Right lobe of liver (tissue), 6 donors: ENCODE results near the gene NCDN. TPM values are rescaled to one million over a fixed set of nuclear protein-coding genes. Genes with fewer than 3 reads are reported as not detected.

Experiments
- ATAC-seq, 4 donors: fragments of 200-7000 bp; cut with Tn5 transposase; one replicate each; pipeline ENCODE4 v1.9.1; 2020; ENCODE audit warnings: mild to moderate bottlenecking in 4 of 4, moderate library complexity in 4 of 4
- DNase-seq, 3 donors: peaks; one replicate each; pipeline ENCODE4 v3.0.0-alpha.2; 2020
- H3K27ac ChIP-seq, 3 donors: fragments of 200-600 bp; one replicate each; pipeline ENCODE4 v1.8.0; 2022
- H3K27me3 ChIP-seq, 2 donors: fragments of 200-600 bp; one replicate each; pipeline ENCODE4 v1.8.0; 2022
- H3K36me3 ChIP-seq, 4 donors: fragments of 200-600 bp; sonication (generic) in 1 of 4; one replicate each; pipeline versions ENCODE4 v1.5.1 to v1.8.0; 2017 to 2022; ENCODE audit warnings: control low read depth in 1 of 4
- H3K4me1 ChIP-seq, 4 donors: fragments of 200-600 bp; sonication (generic) in 1 of 4; one replicate each; pipeline versions ENCODE4 v1.5.1 to v1.8.0; 2017 to 2022; ENCODE audit warnings: control low read depth in 1 of 4
- H3K4me3 ChIP-seq, 3 donors: fragments of 200-600 bp; one replicate each; pipeline ENCODE4 v1.8.0; 2022
- H3K9me3 ChIP-seq, 4 donors: fragments of 200-600 bp; sonication (generic) in 1 of 4; one replicate each; pipeline versions ENCODE4 v1.5.1 to v1.8.0; 2017 to 2022; ENCODE audit warnings: control low read depth in 1 of 4
- CTCF ChIP-seq, 4 donors: fragments of 200-600 bp in 3 of 4; fragments of 450-650 bp in 1 of 4; IDR thresholded peaks; one replicate each; pipeline versions ENCODE4 v1.5.1 to v1.8.0; 2016 to 2022; ENCODE audit warnings: antibody characterized with exemption in 4 of 4, mild to moderate bottlenecking in 2 of 4
- POLR2A ChIP-seq: fragments of 450-650 bp; IDR thresholded peaks from one replicate; pipeline ENCODE4 v1.6.1; 2017; ENCODE audit warnings: antibody characterized with exemption, mild to moderate bottlenecking
- WGBS: methylation state at CpG from one replicate; pipeline ENCODE4 v1.1.6; 2018; ENCODE audit warnings: low coverage, low lambda C conversion rate; ENCODE audit not compliant: insufficient coverage; ENCODE audit errors: missing lambda C conversion rate; 5-methylcytosine and 5-hydroxymethylcytosine counted together
- intact Hi-C, 2 donors: fragments of 100-400 bp; cut with DNase I; formaldehyde crosslinking; loops; one replicate each; pipeline versions ENCODE4 v1.11.2 to v1.14.1; 2022
- total RNA-seq, 6 experiments: library from RNA; depleted of rRNA in 2 of 6; stranded (reverse); fragments of >200 nt in 2 of 6; fragmentation: NEBNext Ultra II Directional in 3 of 6; extraction: Animal tissue kit (Norgen Biotek cat#: 25700) in 3 of 6; gene quantifications; one replicate each; pipeline versions ENCODE4 v1.1.0 to v1.2.4, GENCODE V29; 2016 to 2023
- donor health status: DM: no; HTN: yes; CAD: no.
- donor health status: DM: no; HTN: no; CAD: no.
- donor health status: DM: no; HTN: no; CAD: no.
- donor health status: DM: no; HTN: yes; CAD: no.
- donor health status: DM: no; HTN: yes; CAD: no.

The NCDN gene
- total RNA-seq, 6 experiments from 2014 or later, result 5.9 to 11.7 (median 7.3) TPM

GRCh38 chr1:35568975-35569395 lies 11.4 kb downstream of the NCDN start:
- Histone ChIP-seq H3K9me3 (no peaks in the 10 kb centered on the region), H3K27ac (no peak overlapping the region), H3K4me1 (peaks cover 0 to 8% (median 0%) of the 10 kb centered on the region in 4 donors), H3K36me3 (no peaks in the 10 kb centered on the region), H3K27me3 (peaks cover 0 to 16% of the 10 kb centered on the region in 2 donors), H3K4me3 (no peak overlapping the region)
- TF ChIP-seq POLR2A (no peak), CTCF (IDR thresholded peaks at IDR 0.05) (peak; percentile 76 to 93 (median 90))
- intact Hi-C loops, result loop anchor here (5.0 to 10.0 kb wide), 4 partner anchors 117 to 364 kb away; no protein-coding TSS in a partner anchor
- peak; percentile 85 to 92 (median 89) for ATAC-seq
- peak in 2 of 3 donors; percentile 57 to 70 for DNase-seq
- WGBS, result 17% methylated on average over 4 of the region's 4 CpGs

GRCh38 chr1:35569936-35570335 lies 12.3 kb downstream of the NCDN start:
- no peaks in the 10 kb centered on the region for H3K9me3 ChIP-seq
- no peak for DNase-seq
- H3K36me3 ChIP-seq, result no peaks in the 10 kb centered on the region
- intact Hi-C loops, result loop anchor here (5.0 to 10.0 kb wide), 4 partner anchors 118 to 365 kb away; no protein-coding TSS in a partner anchor
- no peak for ATAC-seq
- TF ChIP-seq POLR2A (no peak), CTCF (IDR thresholded peaks at IDR 0.05) (no peak)
- 63% methylated on average over 1 of the region's 1 CpG for WGBS
- H3K4me3 ChIP-seq, result no peak overlapping the region
- H3K27me3 ChIP-seq, result peaks cover 0 to 16% of the 10 kb centered on the region in 2 donors
- no peak overlapping the region for H3K27ac ChIP-seq
- peaks cover 0 to 8% (median 0%) of the 10 kb centered on the region in 4 donors for H3K4me1 ChIP-seq

- Histone ChIP-seq H3K4me1 (peaks cover 0 to 8% (median 0%) of the 10 kb centered on the region in 4 donors), H3K27me3 (peaks cover 0 to 16% of the 10 kb centered on the region in 2 donors), H3K27ac (no peak overlapping the region), H3K9me3 (no peaks in the 10 kb centered on the region), H3K36me3 (no peaks in the 10 kb centered on the region), H3K4me3 (no peak overlapping the region)
- 83% methylated on average over 9 of the region's 10 CpGs for WGBS
- DNase-seq (no peak), ATAC-seq (no peak)
- intact Hi-C loops, result no loop called here
- no peak for TF ChIP-seq POLR2A
- no peak for TF ChIP-seq CTCF (IDR thresholded peaks at IDR 0.05)
Measured at GRCh38 chr1:35570589-35571137, 13.1 kb downstream of the NCDN start.

- intact Hi-C loops, result no loop called here
- Histone ChIP-seq H3K27ac (no peak overlapping the region), H3K4me1 (peaks cover 0 to 8% (median 0%) of the 10 kb centered on the region in 4 donors), H3K27me3 (peaks cover 0 to 16% of the 10 kb centered on the region in 2 donors), H3K36me3 (no peaks in the 10 kb centered on the region), H3K9me3 (no peaks in the 10 kb centered on the region), H3K4me3 (no peak overlapping the region)
- WGBS, result 93% methylated on average over 3 of the region's 8 CpGs
- no peak for ATAC-seq
- TF ChIP-seq POLR2A (no peak), CTCF (IDR thresholded peaks at IDR 0.05) (no peak)
- no peak for DNase-seq
Measured at GRCh38 chr1:35571263-35571662, 13.7 kb downstream of the NCDN start.
